NOMO-1 treated with dmso at 0.1 percent for 144 hours (cell line): ENCODE measurements around the gene GDE1.

Experiments
- DNase-seq: peaks from one replicate; lab custom pipeline; 2025; ENCODE audit not compliant: unreplicated experiment; lab: John Stamatoyannopoulos, UW

Gene GDE1

DNA sequence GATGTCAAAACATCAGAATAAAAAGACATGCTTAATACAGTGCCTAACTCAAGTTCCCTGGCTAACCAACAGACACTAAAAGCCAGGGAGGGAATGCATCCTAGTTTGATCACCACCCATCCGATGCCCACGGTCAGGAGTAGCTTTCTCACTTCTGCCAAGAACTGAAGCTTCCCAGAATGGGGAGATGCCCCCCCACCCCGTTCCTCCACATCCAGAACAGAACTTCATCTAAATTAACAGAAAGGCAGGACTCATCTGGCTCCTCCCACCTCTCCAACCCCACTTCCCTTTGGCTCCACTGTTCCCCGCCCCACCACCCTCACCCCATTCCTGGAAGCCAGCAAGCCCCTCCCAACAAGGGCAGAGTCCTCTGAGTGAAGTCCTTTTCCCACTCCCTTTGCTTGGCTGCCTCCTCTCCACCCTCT, 33.7 kb downstream of the GDE1 start:
- no peak for DNase-seq

DNA sequence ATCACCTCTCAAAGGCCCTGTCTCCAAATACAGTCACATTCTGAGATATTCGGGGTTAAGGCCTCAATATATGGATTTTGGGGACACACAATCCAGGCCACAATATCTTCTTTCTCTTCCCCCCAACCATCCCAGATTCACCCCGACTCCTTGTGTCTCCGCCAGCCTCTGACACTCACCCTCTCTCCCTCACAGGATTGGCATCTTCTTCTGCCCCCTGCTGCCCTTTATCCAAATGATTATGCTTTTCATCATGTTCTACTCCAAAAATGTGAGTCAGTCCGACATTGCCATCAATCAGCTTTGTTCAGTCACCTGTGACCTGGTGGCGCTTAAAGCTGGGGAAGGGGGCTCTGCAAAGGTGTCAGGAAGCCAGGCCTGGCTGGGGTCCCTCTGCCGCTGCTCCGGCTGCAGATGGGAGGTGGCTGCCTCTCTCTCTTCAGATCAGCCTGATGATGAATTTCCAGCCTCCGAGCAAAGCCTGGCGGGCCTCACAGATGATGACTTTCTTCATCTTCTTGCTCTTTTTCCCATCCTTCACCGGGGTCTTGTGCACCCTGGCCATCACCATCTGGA, 35.1 kb downstream of the GDE1 start:
- no peak for DNase-seq

DNA sequence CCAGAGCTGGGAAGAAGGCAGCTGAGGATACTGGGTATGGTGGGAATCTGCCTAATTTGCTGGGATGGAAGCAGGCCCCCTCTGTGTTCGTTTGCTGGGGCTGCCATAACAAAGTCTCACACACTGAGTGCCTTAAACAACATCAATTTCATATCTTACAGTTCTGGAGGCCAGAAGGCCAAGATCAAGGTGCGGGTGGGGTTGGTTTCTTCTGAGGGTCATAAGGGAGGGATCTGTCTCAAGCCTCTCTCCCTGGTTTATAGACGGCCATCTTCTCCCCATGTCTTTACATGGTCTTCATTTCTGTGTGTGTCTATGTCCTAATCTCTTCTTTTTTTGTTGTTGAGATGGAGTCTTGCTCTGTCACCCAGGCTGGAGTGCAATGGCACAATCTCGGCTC, 35.8 kb downstream of the GDE1 start:
- DNase-seq = no peak

DNA sequence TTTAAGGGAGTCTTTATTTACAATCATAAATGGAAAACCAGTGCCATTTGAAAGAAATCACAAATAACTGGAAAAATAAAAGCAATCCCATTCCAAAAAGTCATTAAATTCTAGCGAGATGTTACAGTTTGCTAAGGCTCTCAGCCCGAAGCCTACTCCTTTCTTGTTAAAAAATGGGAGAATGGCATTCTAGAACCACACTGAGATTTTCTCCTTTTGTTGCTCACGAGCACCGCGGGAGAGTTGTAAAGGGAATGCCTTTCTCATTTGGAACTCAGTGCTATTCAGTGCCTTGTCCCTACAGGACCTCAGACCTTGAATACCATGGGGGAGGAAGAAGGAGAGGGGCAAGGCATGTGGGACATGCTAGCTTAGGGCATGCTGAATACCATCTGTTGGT, 36.3 kb downstream of the GDE1 start:
- DNase-seq = no peak

DNA sequence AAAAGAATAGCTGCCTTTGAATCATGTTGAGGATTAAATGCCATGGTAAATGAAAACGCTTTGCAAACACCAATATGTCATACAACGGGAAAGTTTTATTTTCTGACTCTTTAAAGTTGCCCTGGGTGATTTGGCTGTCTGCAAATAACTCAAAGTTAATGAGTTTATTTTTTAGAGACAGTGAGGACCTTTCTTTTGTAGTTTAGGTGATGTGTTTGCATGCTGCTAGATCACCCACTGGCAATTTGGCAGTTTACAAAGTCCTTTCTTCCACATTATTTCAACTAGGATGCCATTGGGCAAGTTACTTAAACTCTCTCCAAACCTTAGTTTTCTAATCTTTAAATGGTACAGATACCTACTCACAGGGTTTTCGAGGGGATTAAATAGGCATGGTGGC, 37.8 kb downstream of the GDE1 start:
- DNase-seq = no peak

DNA sequence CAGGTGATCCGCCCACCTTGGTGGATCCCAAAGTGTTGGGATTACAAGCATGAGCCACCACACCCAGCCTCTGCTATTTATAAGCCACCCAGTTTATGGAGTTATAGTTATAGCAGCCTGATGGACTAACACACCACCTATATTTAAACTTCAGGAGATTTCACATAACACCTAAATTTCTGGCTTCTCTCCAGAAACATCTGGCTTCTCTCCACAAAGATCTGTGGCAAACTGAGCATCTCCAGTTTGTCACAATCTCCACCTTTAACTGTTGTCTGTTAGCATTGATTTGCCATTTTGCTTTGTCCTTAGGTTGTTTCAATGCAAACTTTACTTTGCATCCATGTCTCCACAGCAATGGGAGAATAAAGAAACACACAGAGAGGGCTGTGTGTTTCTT, 39.6 kb downstream of the GDE1 start:
- no peak for DNase-seq

DNA sequence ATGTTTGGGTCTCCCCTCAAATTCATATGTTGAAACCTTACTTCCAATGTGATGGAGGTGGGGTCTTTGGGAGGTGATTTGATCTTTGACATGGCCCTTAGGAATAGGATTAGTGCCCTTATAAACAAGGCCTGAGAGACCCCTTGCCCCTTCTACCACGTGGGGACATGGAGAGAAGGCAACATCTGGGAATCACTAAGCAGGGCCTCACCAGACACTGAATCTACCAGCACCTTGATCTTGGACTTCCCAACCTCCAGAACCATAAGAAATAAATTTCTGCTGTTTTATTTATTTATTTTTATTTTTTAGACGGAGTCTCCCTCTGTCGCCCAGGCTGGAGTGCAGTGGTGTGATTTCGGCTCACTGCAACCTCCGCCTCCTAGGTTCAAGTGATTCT, 40.1 kb downstream of the GDE1 start:
- DNase-seq = no peak

DNA sequence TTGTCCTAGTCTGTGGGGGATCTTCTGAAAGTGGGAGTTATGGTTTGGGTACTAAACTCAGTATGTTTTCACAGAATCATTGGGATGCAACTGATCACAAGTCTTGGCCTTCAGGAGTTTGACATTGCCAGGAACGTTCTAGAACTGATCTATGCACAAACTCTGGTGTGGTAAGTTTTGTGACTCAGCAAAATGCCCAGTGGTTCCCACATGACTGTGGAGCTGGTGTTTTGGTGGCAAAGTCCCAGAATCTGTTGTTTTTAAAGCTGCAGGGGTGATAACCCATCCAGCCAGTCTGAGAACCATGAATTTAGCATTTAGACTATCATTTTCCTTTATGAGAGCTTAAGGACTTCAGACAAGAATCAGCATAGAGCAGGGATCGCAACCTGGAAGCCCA, 40.6 kb downstream of the GDE1 start:
- DNase-seq = no peak

DNA sequence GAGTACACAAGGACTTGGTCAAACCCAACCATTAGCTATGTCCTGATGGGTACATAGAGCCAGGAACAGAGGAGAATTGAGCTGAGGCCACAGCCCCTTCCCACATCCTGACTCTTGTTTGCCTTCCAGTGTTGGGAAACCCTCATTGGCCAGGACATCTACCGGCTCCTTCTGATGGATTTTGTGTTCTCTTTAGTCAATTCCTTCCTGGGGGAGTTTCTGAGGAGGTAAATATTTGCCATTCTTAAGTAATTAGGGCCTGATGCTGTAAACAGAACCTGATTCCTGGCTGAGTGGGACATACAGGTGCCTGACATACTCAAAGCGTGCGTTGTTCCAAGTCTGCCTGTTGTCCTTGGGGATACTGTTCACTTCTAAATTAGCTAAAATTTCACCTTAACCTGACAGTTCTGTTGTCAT, 42.6 kb downstream of the GDE1 start:
- DNase-seq = no peak

DNA sequence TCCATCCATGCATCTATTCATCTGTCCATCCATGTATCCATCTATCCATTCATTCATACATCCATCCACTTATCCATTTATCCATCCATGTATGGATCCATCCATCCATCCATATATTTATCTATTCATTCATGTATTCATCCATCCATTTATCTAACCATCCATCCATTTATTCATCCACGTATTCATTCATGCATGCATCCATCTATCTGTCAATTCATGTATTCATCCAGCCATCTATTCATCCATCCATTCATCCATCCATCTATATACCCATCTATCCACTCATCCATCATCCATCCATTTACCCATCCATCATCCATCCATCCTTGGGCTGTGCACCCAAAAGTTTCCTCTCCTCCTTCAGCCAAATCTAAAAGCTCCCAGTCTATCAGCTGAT, 43.4 kb downstream of the GDE1 start:
- DNase-seq = no peak

DNA sequence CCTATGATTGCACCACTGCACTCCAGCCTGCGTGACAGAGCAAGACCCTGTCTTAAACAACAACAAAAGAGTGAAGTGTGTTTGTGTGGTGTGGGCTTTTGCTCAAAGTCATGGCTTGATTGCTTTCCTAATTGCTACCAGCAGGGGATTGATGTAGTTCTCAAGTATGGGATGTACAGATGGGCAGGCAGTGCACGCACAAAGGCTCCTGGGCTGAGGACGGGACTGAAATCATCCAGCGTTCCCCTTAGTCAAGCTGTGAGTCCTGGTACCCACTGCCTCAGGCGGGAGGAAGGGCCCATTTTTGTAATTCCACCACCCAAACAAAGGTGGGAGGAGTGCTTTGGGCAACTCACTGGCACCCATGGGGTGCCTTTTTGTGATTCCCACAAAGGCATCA, 47.3 kb downstream of the GDE1 start:
- no peak for DNase-seq

DNA sequence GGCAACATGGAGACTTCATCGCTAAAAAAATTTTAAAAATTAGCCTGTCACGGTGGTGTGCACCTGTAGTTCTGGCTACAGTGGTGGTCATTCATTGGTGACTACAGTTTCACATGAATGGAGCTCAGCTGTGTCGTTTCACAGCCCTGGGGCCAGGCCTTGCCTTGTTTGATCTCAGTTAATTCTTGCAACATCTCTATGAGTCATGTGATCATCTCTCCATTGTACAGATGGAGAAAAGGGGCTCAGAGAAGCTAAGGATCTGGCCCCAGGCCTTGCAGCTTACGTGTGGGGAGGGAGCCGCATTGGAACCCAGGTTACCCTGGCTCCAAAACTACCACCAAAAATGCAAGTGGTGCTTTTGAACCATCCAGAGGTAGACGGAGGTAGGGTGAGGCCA, 49.4 kb downstream of the GDE1 start:
- no peak for DNase-seq

DNA sequence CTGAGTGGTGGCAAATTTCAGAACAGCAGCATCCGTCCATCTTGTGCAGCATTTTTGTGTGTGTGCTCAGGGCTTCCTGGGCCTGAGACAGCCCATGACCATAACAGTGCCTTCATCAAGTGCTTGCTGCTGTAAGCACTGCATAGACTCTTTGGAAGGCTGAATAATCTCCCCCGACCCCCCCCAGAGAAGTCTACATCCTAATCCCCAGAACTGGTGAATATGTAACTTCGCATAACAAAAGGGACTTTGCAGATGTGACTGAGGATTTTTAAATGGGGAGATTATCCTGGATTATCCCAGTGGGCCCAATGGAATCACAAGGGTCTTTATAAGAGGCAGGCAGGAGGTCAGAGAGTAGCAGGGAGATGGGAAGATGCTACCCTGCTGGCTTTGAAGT, 53.6 kb downstream of the GDE1 start:
- DNase-seq = no peak

DNA sequence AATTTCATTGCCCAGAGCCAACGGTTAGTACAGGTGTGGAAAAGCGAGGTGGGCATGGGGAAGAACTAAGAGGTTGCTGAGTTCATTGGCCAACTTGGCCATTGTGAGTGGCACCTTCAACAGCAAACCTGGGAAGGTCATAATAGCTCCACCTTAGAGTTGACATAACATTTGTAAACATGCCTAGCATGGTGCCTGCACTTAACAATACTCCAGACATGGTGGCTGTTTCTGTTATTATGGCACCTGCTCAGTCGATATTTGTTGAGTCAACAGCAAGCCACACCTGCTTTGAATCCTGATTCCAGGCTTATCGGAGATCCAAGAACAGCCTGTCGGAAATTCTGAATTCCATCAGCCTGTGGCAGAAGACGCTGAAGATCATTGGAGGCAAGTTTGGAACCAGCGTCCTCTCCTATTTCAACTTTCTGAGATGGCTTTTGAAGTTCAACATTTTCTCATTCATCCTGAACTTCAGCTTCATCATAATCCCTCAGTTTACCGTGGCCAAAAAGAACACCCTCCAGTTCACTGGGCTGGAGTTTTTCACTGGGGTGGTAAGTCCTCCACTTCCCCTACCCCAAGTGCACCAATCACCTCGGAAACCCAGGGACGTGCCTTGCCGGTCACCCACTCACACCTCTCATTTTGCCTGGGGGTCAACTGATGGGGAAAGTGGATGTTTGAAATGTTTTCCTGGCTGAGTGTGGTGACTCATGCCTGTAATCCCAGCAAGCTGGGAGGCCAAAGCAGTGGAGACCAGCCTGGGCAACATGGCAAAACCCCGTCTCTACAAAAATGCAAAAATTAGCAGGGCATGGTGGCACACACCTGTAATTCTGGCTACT, 58.2 kb downstream of the GDE1 start:
- no peak for DNase-seq

DNA sequence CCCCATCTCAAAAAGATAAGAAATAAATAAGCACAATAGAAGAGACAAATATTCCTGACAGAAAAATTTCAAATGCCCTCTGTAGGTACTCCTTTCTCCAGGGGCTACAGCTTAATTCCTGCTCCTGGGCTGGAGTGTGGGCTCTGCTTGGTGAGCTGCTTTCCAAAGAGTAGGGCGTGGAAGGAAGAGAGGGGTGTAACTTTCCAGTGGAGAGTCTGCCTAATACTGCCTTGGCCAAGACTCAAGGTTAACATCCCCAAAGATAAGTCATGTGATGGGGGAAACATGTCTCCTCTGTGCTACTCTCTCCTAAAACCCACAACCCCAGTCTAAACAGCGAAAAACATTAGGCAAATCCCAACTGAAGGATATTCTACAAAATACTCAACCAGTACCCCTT, 61.5 kb downstream of the GDE1 start:
- no peak for DNase-seq

DNA sequence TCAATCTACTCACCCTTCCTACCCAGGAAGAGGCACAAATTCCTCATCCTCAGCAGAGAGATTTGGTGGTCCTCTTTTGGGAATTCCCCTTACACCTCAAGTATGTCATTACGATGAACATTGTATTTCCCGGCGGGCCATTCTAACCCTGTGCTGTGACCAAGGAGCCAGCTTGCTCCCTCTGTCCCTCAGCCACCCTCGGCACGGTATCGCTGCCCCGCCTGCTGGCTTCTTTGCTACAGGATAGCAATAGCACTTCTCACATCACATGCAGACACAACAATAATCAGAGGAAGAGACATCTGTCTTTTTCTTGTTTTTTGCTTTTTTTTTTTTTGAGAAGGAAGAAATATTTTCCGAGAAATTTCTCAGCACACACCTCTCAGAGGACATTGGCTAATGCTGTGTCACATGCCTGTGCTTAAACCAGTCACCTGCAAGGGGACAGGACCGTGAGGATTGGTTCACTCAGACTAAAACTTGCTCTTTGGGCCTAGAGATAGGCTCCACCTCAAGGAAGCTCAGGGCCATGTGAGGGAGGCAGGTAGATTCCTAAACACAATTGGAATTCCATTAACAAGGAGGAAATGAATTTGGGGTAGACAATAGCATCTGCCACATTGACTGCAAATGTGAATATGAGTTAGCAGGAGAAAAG, 63.0 kb downstream of the GDE1 start:
- no peak for DNase-seq
